CD4-positive, alpha-beta T cell treated with Interleukin-21 for 1 hour (primary cell): ENCODE data around the gene PIK3C3.
"Not testable (repeated sequence)": the region's sequence is repeated elsewhere in the genome, so short reads cannot be mapped to it uniquely, and the experiment has no call there.

Experiments
- DNase-seq: peaks from one replicate; pipeline ENCODE4 v3.0.0-alpha.2; 2020

PIK3C3 gene

DNA sequence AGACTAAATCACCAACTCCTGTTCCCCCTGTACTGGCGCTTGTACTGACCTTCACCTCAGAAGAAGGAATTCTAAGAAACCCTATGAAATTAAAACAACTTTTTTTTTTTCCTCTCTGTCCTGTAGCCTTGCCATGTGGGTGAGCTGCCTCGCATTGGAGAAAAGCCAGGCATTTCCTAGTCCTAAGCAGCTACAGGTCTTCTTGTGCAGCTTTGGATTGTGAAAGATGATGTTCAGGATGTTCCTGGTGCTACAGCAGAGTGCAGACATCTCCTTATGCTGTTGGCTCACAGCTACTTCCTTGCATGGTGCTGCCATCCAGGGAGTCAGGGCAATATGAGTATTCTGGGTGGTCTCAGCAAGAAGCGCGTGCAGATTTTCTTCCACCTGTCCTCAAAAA is 11.9 kb downstream of the PIK3C3 start:
- DNase-seq: no peak

DNA sequence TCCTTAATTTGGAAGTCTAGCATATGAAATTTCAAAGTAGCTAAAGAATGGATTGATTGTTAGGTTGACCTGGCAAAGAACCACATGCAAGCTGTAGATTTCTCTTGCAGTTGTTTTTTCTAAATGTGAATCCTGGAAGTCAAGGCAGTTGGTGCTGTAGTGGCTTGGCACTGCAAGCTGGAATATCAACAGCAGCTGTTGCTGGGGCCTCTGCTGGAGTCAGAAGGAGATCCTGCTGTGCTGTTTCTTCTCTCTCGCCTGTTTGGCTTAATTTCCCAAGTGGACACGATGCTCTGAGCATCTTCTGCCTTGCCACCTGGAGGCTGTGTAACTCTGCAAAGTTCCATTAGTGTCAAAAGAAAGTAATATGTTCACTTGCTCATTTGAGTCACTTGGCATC is 12.6 kb downstream of the PIK3C3 start:
- no peak for DNase-seq

DNA sequence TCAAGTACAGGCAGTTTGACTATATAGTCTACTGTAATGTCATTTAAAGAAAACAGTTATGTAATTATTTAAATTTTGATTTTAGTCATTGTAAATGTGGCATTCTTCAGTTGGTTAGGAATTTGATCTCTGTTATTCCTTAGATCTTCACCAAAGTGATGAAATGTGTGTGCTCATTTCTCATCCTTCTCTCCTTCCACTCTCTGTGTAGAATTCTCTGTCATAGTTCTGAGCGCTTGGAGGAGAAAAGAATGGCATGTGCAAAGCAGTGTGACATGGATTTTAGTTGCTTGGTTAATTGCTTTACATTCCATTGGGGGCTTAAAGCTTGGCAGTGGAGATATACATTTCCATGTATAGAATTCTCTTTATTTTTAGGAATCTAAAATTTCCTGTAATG is 14.8 kb downstream of the PIK3C3 start:
- DNase-seq: no peak

DNA sequence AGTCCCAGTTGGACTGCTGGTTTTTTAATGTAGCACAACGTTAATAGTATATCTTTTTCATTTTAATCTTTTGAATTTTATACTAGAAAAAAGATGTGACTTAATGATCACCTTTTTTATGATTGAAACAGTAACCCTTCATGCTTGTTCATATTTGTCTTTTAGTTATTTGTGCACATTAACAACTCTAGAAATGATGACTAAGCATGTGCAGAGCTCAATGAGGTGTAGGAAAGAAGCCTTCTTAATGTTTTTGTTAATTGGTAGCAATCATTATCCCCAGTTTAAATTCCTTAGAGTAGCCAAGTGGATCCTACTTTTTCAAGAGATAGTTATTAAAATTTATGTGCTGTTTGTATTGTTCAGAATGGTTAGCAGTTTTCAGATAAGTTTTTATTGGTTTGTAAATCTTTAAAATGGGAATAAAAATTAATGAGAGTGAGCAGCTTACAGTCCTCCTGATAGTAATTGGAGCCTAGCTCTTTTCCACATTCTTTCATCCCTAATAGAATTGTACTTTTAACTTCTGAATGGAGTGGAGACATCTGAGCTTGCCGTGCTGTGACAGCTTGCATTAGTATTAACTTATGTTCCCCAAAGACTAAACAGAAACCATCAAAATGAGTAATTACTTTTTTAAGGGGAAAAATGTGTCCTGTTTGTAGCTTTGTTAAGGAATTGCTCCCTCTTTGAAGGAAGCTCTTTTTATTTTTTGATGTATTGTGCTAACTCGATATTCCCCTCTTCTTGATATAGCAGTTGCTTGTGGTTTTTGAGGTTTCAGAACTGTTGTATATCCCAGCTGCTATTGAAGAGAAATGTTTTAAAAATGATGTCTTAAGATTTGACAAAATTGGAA is 17.3 kb downstream of the PIK3C3 start:
- DNase-seq: no peak

DNA sequence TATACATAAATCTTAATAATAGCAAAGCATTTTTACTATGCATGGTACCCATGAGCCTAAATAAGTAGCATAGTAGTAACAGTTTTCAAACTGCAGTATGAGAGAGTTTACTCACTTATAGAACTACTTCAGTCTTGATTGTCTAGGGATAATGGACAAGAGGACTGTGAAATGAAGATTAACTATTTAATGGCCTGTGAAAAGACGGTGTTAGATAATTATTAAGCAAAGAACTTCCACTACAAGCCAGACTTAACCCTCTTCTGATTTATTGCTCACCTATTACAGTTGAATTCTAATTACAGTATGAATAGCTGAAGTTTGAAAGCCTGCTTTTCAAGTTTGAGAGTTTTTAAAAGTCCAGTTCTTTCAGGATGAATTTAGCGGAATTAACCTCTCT is 18.9 kb downstream of the PIK3C3 start:
- DNase-seq: no peak

DNA sequence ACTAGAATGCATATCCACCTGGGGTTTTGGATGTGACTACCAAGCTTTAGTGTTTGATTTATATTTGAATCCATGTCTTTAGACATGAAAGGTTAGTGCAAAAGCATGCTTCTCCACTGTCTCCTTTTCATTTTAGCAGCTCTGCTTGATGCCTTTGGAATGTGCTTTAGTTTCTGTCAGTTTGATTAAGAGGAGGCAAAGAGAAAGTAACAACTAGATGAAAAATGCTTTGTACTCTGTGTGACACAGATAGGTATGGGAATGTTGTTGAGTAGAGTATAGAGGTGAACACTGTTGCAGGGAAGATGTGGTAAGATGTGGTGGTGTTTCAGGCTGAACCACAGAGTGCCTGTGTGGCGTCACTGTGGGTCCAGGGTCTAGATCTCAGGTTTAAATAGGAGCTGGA is 19.8 kb downstream of the PIK3C3 start:
- DNase-seq: no peak

DNA sequence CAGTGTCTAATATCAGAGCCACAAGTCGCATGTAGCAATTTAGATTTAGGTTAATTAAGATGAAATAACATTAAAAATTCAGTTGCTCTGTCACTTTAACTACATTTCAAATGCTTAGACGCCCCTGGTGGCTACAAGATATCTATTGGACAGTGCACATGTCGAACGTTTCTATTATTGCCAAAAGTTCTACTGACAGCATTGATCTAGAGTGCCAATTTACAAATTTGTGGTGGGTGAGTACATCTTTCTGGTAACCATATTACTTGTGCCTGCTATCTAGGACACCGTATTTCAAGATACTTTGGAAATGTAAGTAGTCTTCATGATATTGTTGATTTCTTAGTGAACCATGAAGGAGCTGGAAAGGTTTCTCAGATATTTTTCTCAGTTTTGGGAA is 20.2 kb downstream of the PIK3C3 start:
- DNase-seq: no peak

DNA sequence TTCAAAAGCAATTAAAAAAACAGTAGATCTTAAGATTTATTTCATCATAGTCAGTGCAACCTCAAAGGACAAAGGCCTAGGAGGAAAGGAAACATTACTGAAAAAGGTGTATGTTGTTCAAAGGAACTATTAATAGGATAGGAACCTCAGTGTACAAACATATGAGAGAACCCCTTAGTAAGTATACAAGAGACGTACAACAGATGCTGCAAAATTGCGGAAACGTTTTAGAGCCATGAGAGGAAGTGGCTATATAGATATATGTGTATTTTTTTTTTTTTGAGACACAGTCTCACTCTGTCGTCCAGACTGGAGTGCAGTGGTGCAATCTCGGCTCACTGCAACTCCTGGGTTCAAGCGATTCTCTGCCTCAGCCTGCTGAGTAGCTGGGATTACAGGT is 22.2 kb downstream of the PIK3C3 start:
- DNase-seq: no peak

DNA sequence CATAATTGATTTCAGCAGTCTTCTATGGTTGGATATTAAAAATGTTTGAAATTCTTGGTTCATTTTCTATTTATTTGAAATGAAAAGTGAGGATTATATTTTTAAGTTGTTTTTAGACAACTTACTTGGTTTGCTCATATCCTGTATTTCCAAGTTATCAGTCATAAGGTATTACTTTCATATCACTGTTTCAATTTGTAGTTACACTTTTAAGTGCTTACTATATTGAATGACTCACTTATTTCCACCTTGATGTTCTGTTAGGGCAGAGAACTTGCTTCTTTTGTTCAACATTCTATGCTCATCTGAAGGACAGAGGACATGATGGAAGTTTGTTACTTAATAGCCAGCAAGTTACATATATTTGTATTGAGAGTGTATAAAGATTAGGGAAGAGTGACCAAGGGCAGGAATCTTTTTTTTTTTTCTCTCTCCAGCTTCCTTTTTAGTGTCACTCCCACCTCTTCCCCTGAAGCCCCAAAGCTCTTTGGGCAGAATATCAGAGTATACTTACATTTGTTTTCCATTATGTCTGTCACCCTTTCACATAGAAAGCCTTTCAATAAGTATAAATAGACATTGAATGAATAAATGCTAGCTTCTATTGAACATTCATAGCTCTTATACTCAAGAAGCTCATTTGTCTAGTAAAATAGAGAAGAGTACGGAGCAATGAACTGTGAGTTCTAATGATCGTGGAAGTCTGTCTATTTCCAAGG is 28.1 kb downstream of the PIK3C3 start:
- DNase-seq: no peak

DNA sequence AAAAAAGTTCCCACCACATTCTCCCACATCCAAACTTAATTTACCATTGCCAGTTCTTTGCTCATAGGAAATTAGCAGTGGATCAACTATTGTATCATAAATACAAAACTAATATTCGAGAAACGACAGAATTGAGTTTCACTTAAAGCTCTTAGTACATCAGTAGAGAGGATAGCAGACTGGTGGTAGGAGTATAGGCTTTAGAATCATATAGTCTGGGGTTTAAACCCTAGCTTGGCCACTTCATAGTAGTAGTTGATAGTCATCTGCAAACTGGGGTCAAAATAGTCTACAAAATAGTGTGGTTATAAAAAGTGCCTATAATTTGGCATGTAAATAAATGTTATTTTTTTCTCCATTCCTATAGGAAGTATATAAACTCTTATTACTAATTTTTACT is 30.9 kb downstream of the PIK3C3 start:
- no peak for DNase-seq

DNA sequence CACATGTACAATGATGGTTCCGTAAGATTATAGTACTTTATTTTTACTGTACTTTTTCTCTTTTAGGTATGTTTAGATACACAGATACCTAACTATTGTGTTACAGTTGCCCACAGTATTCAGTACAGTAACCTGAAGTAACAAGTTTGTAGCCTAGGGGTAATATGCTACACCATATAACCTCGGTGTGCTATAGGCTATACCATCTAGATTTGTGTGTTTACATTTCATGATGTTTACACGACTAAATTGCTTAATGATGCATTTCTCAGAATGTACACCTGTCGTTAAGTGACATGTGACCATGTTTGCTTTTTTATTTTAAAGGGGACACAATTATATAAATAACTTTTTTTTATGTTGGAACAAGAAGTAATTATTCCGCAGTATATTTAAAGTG is 34.5 kb downstream of the PIK3C3 start:
- DNase-seq: no peak

DNA sequence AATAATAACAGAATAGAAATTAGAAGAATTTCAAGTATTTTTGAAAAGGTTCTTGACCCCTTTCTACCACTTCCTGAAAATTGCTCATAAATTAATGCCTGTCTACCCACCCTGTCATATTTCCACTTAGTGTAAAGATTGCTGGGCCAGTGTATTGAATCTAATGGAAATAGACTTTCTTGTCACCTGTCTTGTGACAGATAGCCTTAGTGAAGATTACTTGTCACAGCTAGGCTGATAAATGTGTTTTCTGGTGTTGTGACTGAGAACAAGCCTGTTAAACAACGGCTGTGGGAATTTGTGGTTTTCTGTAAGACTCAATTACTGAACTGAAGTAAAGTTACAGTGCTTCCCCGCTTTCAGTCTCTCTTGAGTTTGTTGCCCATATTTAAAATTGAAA is 37.0 kb downstream of the PIK3C3 start:
- DNase-seq: no peak

DNA sequence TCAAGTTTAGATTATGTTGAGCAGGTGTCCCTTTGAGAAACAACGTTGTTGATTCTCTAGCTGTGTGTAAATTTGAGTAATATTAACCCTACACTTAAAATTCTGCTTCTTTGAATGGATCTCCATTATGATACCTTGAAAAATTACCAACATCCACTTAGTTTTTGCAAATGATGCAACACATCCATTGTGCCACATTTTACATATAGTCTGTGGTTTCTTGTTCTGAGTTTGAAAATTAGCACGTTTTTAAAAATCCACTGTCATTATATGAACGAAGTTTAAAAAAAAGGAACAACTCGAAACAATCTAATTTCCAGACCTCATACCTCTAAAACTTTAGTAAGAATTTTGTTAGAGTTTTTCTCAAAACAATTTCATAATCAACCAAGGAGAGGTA is 37.7 kb downstream of the PIK3C3 start:
- DNase-seq: no peak

DNA sequence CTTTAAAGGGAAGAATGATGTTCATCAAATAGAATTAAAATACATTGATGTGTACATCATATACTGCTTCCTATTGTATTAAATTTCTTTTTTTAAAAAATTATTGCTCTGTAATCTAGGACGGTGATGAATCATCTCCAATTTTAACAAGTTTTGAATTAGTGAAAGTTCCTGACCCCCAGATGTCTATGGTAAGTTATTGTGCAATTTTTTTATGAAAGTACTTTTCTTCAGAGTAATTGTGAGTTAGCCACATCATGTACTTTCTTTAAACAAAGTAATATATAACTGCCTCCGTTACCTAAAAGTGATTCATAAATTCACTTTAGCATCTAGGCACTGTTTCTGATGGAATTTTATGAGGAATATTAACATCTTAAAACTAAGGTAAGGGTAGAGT is 38.1 kb downstream of the PIK3C3 start:
- DNase-seq: no peak

DNA sequence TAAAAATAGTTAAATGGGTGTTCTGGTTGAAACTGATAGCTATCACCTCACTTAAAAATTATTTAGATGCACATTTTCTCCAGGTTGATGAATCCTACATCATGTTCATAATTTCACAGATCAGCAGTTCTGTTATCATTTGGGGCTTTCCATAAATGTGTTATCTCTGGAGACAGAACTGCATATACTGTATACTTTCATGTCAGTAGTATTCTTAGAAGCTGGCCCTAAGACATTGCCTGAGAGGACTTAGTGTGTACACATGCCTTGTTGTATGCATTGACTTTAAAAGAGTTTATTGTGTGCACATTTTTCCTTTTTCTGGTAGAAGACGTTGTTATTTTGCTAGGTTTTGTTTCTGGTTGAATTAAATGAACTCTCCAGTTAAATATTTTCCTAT is 41.0 kb downstream of the PIK3C3 start:
- DNase-seq: no peak

DNA sequence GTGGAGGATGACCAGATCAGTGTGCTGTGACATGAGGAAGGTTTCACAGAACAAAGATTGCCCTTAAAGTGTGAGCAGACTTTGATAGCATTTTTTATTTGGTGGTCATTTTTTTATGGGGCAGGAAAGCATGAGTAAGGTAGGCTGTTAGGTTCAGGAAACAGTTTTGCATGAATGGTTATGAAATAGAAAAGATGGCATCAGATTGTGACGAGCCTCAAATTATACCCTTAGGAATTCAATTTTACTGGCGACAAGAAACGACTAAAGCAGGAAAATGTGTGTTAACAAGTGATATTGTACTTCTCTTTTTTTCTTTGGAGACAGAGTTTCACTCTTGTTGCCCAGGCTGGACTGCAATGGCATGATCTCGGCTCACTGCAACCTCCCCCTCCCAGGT is 44.7 kb downstream of the PIK3C3 start:
- DNase-seq: no peak

DNA sequence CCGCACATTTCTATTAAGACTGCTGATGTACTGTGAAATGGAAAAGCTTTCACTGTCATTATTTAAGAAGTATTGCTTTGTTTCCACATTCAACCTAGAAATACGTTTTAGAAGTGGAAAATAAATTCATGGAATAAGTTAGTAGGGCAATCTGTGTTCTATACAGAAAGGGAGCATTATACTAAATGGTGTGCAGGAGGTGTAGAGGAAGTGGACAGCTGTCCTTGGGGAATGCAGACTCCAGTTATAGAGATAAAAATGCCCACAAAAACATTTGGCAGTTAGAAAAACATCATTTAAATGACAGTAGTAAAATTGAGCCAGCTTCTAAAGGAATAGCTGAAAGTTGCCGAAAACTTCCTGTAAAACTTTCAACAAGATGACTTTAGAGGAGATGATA is 46.8 kb downstream of the PIK3C3 start:
- no peak for DNase-seq

DNA sequence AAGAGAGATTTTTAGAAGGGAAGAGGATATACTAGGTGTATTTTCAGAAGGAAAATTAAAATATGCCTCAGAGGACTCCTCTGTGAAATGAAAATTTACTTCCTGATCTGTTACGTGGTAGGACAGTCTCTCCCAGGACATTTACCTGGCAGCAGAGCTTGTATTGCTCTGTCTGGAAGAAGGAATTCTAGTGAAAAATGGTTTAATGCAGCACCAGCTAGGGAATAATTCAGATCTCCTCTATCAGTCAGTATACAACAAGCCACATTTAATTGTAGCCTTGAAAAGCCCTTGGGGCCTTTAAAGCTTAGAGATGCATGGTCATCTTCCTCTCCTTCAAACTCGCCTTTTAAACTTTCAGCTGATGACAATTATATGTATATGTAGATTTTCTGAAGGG is 49.6 kb downstream of the PIK3C3 start:
- no peak for DNase-seq

DNA sequence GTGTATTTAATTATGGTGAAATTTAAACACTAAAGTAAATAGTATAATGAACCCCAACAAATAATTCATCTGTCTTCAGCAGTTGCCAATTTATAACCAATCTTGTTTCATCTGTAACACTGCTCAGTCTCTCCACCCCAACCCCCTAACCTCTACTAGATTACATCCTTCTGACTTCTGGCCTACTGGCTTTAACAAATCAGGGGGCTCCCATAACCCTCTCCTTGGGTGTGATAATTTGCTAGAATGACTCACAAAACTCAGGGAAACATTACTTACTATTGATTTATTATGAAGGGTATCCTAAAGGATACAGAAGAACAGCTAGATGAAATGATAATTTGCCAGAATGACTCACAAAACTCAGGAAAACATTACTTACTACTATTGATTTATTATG is 50.7 kb downstream of the PIK3C3 start:
- DNase-seq: no peak

DNA sequence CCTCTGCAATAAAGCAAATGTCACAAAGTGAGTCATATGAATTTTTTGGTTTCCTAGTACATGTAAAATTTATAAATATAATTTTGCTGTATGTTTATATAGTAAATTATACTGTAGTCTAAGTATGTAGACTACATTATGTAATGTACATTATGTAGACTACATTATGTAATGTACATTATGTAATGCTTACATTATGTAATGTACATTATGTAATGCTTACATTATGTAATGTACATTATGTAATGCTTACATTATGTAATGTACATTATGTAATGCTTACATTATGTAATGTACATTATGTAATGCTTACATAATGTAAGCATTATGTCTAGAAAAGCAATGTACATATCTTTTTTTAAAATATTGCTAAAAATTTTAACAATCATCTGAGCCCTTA is 54.4 kb downstream of the PIK3C3 start:
- DNase-seq: not testable (repeated sequence)

DNA sequence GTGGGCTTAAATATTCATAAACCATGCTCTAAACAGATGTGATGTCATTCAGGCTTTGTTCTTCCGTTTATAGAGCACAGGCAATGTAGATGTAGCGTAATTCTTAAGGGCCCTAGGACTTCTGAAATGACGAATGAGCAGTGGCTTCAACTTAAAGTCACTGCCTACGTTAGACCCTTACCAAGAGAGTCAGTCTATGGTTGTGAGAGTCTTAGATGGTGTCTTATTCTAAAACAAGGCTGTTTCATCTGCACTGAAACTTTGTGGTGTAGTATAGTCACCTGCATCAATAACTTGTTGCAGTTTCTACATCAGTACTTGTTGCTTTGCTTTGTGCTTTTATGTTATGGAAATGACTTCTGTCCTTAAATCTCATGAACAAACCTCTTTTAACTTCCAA is 56.0 kb downstream of the PIK3C3 start:
- no peak for DNase-seq

DNA sequence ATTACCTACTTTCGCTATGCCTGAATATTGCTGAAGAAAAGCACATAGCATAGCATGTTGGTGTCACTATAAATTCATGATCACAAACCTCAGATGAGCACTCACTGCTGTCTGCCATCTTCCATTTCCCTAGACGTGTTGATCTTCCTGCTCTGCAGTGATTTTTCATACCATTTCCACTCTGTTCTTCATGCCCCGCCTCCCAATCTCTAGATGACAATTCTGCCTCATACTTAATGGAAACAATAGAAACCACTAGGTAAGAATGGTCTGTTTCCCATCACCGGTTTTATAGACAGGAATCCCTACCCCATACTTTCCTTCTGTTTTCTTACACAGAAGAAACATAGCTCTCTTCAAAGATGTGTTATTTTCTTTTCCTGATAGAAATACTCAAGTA is 63.8 kb downstream of the PIK3C3 start:
- DNase-seq: no peak

DNA sequence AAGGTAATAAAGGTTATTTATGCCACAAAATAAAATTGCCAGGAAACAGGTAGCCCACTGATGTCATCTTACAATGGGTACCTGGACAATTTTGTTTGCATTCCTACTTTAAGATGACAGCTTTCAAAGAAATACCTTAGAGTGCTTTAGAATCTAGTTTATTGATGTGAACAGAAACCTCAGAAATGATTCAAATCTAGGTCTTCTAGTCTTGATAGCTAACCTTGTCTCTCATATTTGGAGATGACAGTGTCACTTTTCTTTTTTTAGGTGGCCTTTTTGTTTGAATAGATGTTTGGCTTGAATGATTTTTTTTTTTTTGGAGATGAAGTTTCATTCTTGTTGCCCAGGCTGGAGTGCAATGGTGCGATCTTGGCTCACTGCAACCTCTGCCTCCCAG is 69.1 kb downstream of the PIK3C3 start:
- DNase-seq: no peak

DNA sequence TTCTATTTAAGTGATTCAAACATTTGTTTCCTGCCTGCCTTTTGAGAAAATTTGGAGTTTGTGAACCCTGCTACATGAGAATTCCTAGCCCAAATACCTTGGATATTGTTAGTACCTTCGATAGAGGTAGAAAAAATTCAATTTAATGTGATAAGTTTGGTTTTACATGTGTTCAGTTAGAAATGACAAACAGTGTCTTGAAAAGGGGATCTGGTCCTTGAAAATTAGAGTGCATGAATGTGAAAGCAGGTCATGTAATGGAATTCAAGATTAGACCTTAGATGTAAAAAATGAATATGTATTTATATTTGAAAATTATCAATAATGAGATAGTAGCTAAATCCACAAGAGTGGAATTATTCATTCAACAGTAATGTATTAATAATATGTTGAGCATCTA is 70.5 kb downstream of the PIK3C3 start:
- no peak for DNase-seq
